Islet precursor cell (in vitro differentiated cells): ENCODE data around the gene BMP7.

Source experiments
- DNase-seq: peaks from one replicate; pipeline ENCODE4 v3.0.0-alpha.2; 2018

Gene BMP7

GRCh38 chr20:57225197-57225733 is 41.2 kb downstream of the BMP7 start:
- DNase-seq: no peak

GRCh38 chr20:57224641-57225138 is 41.8 kb downstream of the BMP7 start:
- no peak for DNase-seq

- no peak for DNase-seq
These were observed 42.6 kb downstream of the BMP7 start for GRCh38 chr20:57223648-57224489.

- DNase-seq: no peak
These were observed 43.9 kb downstream of the BMP7 start for GRCh38 chr20:57222631-57222950.

GRCh38 chr20:57221916-57222630 is 44.4 kb downstream of the BMP7 start:
- DNase-seq: no peak

- DNase-seq: no peak
These were observed 45.9 kb downstream of the BMP7 start for GRCh38 chr20:57220337-57221145.

GRCh38 chr20:57219071-57219677 is 47.3 kb downstream of the BMP7 start:
- no peak for DNase-seq

- no peak for DNase-seq
These were observed 48.0 kb downstream of the BMP7 start for GRCh38 chr20:57218489-57218888.

- no peak for DNase-seq
These were observed 48.6 kb downstream of the BMP7 start for GRCh38 chr20:57217802-57218201.

- DNase-seq: no peak
These were observed 49.8 kb downstream of the BMP7 start for GRCh38 chr20:57216669-57217068.

GRCh38 chr20:57215826-57216471 is 50.5 kb downstream of the BMP7 start:
- DNase-seq: no peak

GRCh38 chr20:57215426-57215825 is 51.0 kb downstream of the BMP7 start:
- no peak for DNase-seq

- DNase-seq: no peak
These were observed 51.5 kb downstream of the BMP7 start for GRCh38 chr20:57214948-57215347.

- no peak for DNase-seq
These were observed 52.0 kb downstream of the BMP7 start for GRCh38 chr20:57214427-57214826.

GRCh38 chr20:57213924-57214323 is 52.5 kb downstream of the BMP7 start:
- no peak for DNase-seq

GRCh38 chr20:57213291-57213690 is 53.1 kb downstream of the BMP7 start:
- DNase-seq: no peak

- peak; percentile 98 for DNase-seq
These were observed 53.7 kb downstream of the BMP7 start for GRCh38 chr20:57212534-57213276.

GRCh38 chr20:57211908-57212533 is 54.4 kb downstream of the BMP7 start:
- DNase-seq: no peak

GRCh38 chr20:57211406-57211805 is 55.0 kb downstream of the BMP7 start:
- no peak for DNase-seq

- DNase-seq: no peak
These were observed 55.5 kb downstream of the BMP7 start for GRCh38 chr20:57210911-57211280.
